Adrenal gland (tissue), 5 donors: Measurements from ENCODE around the gene CDCA7L.

Experiments used
- POLR2A ChIP-seq, 2 donors: fragments of 450-650 bp; IDR thresholded peaks; one replicate each; pipeline ENCODE4 v1.6.1; 2017; ENCODE audit warnings: antibody characterized with exemption in 2 of 2, mild to moderate bottlenecking in 2 of 2, moderate library complexity in 1 of 2
- TF ChIP-seq, protein P1 (sequence below), 6 experiments: fragments of 450-650 bp in 4 of 6; fragments of 200-600 bp in 2 of 6; sonication (generic) in 1 of 6; IDR thresholded peaks; 1 replicate in 5 of 6; 2 replicates in 1 of 6; pipeline versions ENCODE4 v1.5.1 to v1.8.0; 2016 to 2021; ENCODE audit warnings: antibody characterized with exemption in 6 of 6, mild to moderate bottlenecking in 2 of 6, moderate library complexity in 1 of 6
- donor health status: DM: no; HTN: no; CAD: no.

DNA sequence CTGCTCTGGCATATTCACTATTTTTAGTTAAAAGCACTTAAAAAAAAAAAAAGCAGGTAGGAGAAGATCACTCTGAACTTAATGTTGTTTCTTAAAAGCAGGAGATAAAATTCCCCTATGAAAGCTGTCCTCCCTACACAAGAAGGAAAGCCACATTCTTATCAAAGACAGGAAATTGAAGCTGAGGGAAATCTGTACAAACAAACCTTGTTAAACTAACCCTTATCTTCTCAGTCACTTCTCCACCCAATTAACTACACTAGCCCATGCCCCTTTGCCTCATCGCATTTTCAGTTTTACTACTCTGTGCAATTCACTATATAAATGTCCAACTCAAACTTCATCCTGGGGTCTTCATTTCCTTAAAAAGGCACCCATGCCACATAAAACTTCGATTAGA, 2.7 kb upstream of the CDCA7L start:
- TF ChIP-seq, protein P1, sequence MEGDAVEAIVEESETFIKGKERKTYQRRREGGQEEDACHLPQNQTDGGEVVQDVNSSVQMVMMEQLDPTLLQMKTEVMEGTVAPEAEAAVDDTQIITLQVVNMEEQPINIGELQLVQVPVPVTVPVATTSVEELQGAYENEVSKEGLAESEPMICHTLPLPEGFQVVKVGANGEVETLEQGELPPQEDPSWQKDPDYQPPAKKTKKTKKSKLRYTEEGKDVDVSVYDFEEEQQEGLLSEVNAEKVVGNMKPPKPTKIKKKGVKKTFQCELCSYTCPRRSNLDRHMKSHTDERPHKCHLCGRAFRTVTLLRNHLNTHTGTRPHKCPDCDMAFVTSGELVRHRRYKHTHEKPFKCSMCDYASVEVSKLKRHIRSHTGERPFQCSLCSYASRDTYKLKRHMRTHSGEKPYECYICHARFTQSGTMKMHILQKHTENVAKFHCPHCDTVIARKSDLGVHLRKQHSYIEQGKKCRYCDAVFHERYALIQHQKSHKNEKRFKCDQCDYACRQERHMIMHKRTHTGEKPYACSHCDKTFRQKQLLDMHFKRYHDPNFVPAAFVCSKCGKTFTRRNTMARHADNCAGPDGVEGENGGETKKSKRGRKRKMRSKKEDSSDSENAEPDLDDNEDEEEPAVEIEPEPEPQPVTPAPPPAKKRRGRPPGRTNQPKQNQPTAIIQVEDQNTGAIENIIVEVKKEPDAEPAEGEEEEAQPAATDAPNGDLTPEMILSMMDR (IDR thresholded peaks at IDR 0.05): no peak
- TF ChIP-seq POLR2A (IDR thresholded peaks at IDR 0.05): no peak
